Rectal smooth muscle tissue (tissue), 1 donor: ENCODE results near the gene BCL3.

ENCODE experiments used
- H3K27ac ChIP-seq: one replicate; pipeline ENCODE4 v1.7.0; 2013; ENCODE audit warnings: low read depth, low read length, inconsistent platforms
- H3K27me3 ChIP-seq: one replicate; pipeline ENCODE4 v1.7.0; 2013; ENCODE audit warnings: low read length; ENCODE audit not compliant: control insufficient read depth, insufficient read depth
- H3K36me3 ChIP-seq: one replicate; pipeline ENCODE4 v1.7.0; 2013; ENCODE audit warnings: low read length; ENCODE audit not compliant: control insufficient read depth, insufficient read depth
- H3K4me1 ChIP-seq: one replicate; pipeline ENCODE4 v1.7.0; 2013; ENCODE audit warnings: low read length; ENCODE audit not compliant: control insufficient read depth, insufficient read depth
- H3K4me3 ChIP-seq: one replicate; pipeline ENCODE4 v1.7.0; 2013; ENCODE audit warnings: low read length
- H3K9ac ChIP-seq: one replicate; pipeline ENCODE4 v1.7.0; 2013; ENCODE audit warnings: low read length

Gene BCL3

GRCh38 chr19:44738136-44738535 is 10.4 kb upstream of the BCL3 start:
- Histone ChIP-seq H3K27ac (no peak overlapping the region), H3K4me1 (peaks cover 16% of the 10 kb centered on the region)

GRCh38 chr19:44738603-44739558 is 9.6 kb upstream of the BCL3 start:
- H3K27me3 ChIP-seq: no peaks in the 10 kb centered on the region
- no peak overlapping the region for H3K4me3 ChIP-seq
- no peak overlapping the region for H3K27ac ChIP-seq
- H3K9ac ChIP-seq: no peak overlapping the region
- peaks cover 16% of the 10 kb centered on the region for H3K4me1 ChIP-seq
- H3K36me3 ChIP-seq: no peaks in the 10 kb centered on the region

More at GRCh38 chr19:44738136-44738535, 10.4 kb upstream of the BCL3 start:
- Histone ChIP-seq H3K27me3 (no peaks in the 10 kb centered on the region), H3K36me3 (no peaks in the 10 kb centered on the region), H3K4me3 (no peak overlapping the region), H3K9ac (no peak overlapping the region)

- Histone ChIP-seq H3K9ac (no peak overlapping the region), H3K4me3 (no peak overlapping the region), H3K4me1 (peaks cover 21% of the 10 kb centered on the region), H3K27ac (no peak overlapping the region), H3K36me3 (no peaks in the 10 kb centered on the region), H3K27me3 (no peaks in the 10 kb centered on the region)
Observed at GRCh38 chr19:44740351-44740824, 8.1 kb upstream of the BCL3 start.

- H3K4me1 ChIP-seq: peaks cover 24% of the 10 kb centered on the region
- peak overlapping the region; percentile 84 for H3K27ac ChIP-seq
- no peak overlapping the region for H3K4me3 ChIP-seq
- no peaks in the 10 kb centered on the region for H3K27me3 ChIP-seq
- no peaks in the 10 kb centered on the region for H3K36me3 ChIP-seq
- H3K9ac ChIP-seq: no peak overlapping the region
Observed at GRCh38 chr19:44741258-44741731, 7.2 kb upstream of the BCL3 start.

- Histone ChIP-seq H3K9ac (no peak overlapping the region), H3K4me1 (peaks cover 26% of the 10 kb centered on the region), H3K4me3 (peak overlapping the region; percentile 41), H3K27me3 (no peaks in the 10 kb centered on the region), H3K27ac (peak overlapping the region; percentile 91), H3K36me3 (no peaks in the 10 kb centered on the region)
Observed at GRCh38 chr19:44741841-44742329, 6.6 kb upstream of the BCL3 start.

- no peaks in the 10 kb centered on the region for H3K27me3 ChIP-seq
- peak overlapping the region; percentile 91 for H3K27ac ChIP-seq
- H3K36me3 ChIP-seq: no peaks in the 10 kb centered on the region
- H3K4me1 ChIP-seq: peaks cover 28% of the 10 kb centered on the region
- H3K4me3 ChIP-seq: peak overlapping the region; percentile 41
- peak overlapping the region; percentile 6 for H3K9ac ChIP-seq
Observed at GRCh38 chr19:44742330-44743061, 6.0 kb upstream of the BCL3 start.

GRCh38 chr19:44744871-44745332 is 3.6 kb upstream of the BCL3 start:
- H3K4me1 ChIP-seq: peaks cover 35% of the 10 kb centered on the region
- peak overlapping the region; percentile 79 for H3K27ac ChIP-seq
- H3K27me3 ChIP-seq: no peaks in the 10 kb centered on the region
- peak overlapping the region; percentile 41 for H3K4me3 ChIP-seq
- no peaks in the 10 kb centered on the region for H3K36me3 ChIP-seq
- H3K9ac ChIP-seq: peak overlapping the region; percentile 38

- Histone ChIP-seq H3K27ac (peak overlapping the region; percentile 91), H3K27me3 (no peaks in the 10 kb centered on the region), H3K4me3 (peak overlapping the region; percentile 12), H3K9ac (peak overlapping the region; percentile 46), H3K36me3 (no peaks in the 10 kb centered on the region), H3K4me1 (peaks cover 38% of the 10 kb centered on the region)
Observed at GRCh38 chr19:44745341-44745831, 3.1 kb upstream of the BCL3 start.

- Histone ChIP-seq H3K27me3 (no peaks in the 10 kb centered on the region), H3K4me3 (peak overlapping the region; percentile 2), H3K36me3 (no peaks in the 10 kb centered on the region), H3K4me1 (peaks cover 38% of the 10 kb centered on the region), H3K9ac (peak overlapping the region; percentile 46), H3K27ac (peak overlapping the region; percentile 91)
Observed at GRCh38 chr19:44745887-44746600, 2.5 kb upstream of the BCL3 start.

GRCh38 chr19:44746616-44746945 is 1.9 kb upstream of the BCL3 start:
- H3K4me3 ChIP-seq: peak overlapping the region; percentile 47
- H3K27me3 ChIP-seq: no peaks in the 10 kb centered on the region
- peaks cover 33% of the 10 kb centered on the region for H3K4me1 ChIP-seq
- peak overlapping the region; percentile 91 for H3K27ac ChIP-seq
- H3K9ac ChIP-seq: no peak overlapping the region
- no peaks in the 10 kb centered on the region for H3K36me3 ChIP-seq

GRCh38 chr19:44746946-44747738 is 1.4 kb upstream of the BCL3 start:
- H3K4me1 ChIP-seq: peaks cover 30% of the 10 kb centered on the region
- H3K9ac ChIP-seq: no peak overlapping the region
- H3K36me3 ChIP-seq: no peaks in the 10 kb centered on the region
- no peaks in the 10 kb centered on the region for H3K27me3 ChIP-seq
- peak overlapping the region; percentile 91 for H3K27ac ChIP-seq
- H3K4me3 ChIP-seq: peak overlapping the region; percentile 72
